LNCaP clone FGC (cell line): ENCODE results near the gene TMEM253.

Source experiments
- DNase-seq: peaks from one replicate; pipeline ENCODE4 v3.0.0-alpha.2; 2011; ENCODE audit warnings: low read depth
- H3K4me3 ChIP-seq: 2 replicates; pipeline ENCODE4 v1.5.1; 2011; ENCODE audit warnings: mild to moderate bottlenecking, low read depth, low read length, control low read depth
- CTCF ChIP-seq: IDR thresholded peaks from 2 replicates; pipeline ENCODE4 v1.5.1; 2012; ENCODE audit warnings: mild to moderate bottlenecking; ENCODE audit not compliant: control insufficient read depth, insufficient read depth; ENCODE audit errors: extremely low read depth

TMEM253 gene

GRCh38 chr14:21072031-21072473, 28.8 kb upstream of the TMEM253 start:
- no peak for DNase-seq

GRCh38 chr14:21072781-21073339, 28.0 kb upstream of the TMEM253 start:
- no peak for TF ChIP-seq CTCF
- no peak overlapping the region for H3K4me3 ChIP-seq
- no peak for DNase-seq

More at GRCh38 chr14:21072031-21072473, 28.8 kb upstream of the TMEM253 start:
- H3K4me3 ChIP-seq: no peak overlapping the region
- TF ChIP-seq CTCF: no peak

- TF ChIP-seq CTCF: no peak
- DNase-seq: no peak
These were observed 26.9 kb upstream of the TMEM253 start for GRCh38 chr14:21073921-21074320.

GRCh38 chr14:21074398-21075272, 26.2 kb upstream of the TMEM253 start:
- no peak for DNase-seq
- no peak for TF ChIP-seq CTCF
- no peak overlapping the region for H3K4me3 ChIP-seq

More at GRCh38 chr14:21073921-21074320, 26.9 kb upstream of the TMEM253 start:
- H3K4me3 ChIP-seq: no peak overlapping the region

GRCh38 chr14:21075719-21076437, 25.0 kb upstream of the TMEM253 start:
- no peak overlapping the region for H3K4me3 ChIP-seq
- TF ChIP-seq CTCF: no peak
- no peak for DNase-seq

- TF ChIP-seq CTCF: no peak
- no peak overlapping the region for H3K4me3 ChIP-seq
- DNase-seq: no peak
These were observed 23.2 kb upstream of the TMEM253 start for GRCh38 chr14:21077672-21078071.
